HG02973 (cell line): ENCODE measurements around the gene INTS6.
A peak's percentile ranks its signal among the peaks of the same experiment; 100 is the strongest.

Experiments used
- ATAC-seq: cut with Tn5 transposase; IDR thresholded peaks from one replicate; pipeline ENCODE4 v1.9.1; 2021; ENCODE audit warnings: moderate library complexity; ENCODE audit not compliant: unreplicated experiment

Gene INTS6

DNA sequence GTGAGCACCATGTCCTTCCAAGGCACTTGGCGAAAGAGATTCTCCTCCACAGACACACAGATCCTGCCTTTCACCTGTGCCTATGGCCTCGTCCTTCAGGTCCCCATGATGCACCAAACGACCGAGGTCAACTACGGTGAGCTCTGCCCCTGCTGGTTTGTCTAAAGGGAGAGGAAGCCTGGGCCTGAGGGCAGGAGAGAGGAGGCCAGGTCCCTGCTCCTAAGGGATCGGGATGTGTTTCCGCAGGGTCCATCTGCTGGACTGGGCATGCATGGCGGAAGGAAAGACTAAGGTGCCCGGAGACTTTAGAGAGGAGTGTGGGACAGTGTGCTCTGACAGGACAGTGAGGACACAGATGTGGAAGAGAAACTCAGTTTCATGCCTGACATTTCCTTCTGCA, 105.7 kb downstream of the INTS6 start:
- no peak for ATAC-seq

DNA sequence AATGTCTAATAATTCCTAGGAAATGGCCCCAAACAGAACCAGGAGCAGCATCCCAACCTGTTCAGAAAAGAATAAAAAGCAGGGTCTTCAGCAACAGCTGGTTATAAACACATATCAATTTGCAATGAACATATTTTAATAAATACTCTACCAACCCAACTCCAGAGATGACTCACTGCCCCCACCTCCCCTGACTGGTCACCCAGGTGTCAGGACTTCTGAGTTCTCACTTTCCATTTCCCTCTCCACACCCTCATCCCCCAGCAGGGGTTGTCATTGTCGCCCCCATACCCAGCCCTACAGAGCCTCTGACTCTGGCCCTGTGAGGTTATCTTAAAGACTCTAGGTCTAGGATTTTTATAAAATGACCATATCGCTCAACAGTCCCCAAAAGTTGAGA, 106.4 kb downstream of the INTS6 start:
- no peak for ATAC-seq

DNA sequence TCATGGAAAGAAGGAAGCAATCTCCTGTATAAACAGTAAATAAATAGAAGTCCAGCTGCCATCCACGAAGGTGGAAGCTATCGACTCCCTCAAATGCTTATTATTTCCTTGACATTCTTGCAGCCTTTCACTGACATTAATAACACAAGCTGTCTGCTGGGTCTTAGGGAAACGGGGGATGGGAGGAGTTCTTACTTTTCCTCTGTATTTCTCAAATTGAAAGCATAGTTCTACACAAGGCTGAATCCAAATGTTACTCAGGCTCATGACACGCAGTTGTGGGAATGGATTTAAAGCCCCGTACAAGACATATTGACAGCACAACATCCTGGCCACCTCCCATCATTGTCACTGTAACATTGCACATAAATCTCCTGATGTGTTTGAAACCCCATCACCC, 109.4 kb downstream of the INTS6 start:
- no peak for ATAC-seq

DNA sequence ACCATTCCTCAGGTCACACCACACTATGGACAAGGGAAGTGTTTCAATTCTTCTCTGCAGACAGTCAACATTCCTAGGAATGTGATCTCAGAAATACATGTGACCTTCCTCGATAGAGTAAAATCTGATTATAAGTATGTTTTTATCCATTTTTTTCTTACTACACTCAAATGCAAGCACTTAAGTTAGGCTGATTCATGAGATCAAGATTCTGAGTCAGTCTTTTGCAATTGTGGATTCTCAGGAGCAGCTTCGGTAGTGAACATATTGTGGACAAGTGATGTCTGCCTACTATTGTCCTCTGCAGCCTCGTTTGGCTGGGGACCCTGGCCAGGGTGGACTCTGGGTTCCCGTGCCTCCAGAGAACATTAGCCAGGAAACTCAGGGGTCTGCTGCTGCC, 110.1 kb downstream of the INTS6 start:
- no peak for ATAC-seq

DNA sequence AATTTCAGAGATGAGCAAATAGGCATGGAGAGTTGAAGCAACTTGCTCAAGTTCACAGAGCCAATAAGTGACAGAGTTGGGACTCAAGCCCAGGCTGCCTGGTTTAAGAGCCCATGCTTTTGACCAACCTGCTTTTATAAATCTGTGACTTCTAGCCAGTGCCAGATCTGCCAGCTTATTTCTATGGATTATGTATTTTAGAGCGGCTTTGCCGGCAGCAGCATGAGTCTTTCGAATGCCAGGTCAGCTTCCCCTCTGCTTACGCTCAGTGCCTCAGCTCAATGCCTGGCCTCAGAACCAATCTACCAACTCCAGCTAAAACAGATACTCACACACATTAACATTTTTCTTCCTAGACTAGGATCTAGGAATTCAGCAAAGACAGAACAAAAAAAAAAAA, 111.0 kb downstream of the INTS6 start:
- ATAC-seq = no peak

DNA sequence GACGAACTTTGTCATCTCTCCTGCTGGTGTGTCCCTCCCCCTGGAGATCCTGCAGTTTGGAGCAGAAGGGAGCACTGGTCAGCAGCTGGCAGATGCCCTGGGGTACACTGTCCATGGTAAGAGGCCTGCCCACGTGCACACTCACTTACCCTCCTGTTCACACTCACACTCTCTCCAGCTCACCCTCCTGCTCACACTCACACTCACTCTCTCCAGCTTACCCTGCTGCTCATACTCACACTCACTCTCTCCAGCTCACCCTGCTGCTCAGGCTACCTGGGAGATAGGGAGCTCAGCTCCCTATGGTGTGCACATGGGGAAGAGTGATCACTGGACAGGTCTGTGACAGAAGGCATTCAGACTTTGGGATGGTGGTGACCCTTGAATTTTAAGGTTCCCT, 111.6 kb downstream of the INTS6 start:
- no peak for ATAC-seq

DNA sequence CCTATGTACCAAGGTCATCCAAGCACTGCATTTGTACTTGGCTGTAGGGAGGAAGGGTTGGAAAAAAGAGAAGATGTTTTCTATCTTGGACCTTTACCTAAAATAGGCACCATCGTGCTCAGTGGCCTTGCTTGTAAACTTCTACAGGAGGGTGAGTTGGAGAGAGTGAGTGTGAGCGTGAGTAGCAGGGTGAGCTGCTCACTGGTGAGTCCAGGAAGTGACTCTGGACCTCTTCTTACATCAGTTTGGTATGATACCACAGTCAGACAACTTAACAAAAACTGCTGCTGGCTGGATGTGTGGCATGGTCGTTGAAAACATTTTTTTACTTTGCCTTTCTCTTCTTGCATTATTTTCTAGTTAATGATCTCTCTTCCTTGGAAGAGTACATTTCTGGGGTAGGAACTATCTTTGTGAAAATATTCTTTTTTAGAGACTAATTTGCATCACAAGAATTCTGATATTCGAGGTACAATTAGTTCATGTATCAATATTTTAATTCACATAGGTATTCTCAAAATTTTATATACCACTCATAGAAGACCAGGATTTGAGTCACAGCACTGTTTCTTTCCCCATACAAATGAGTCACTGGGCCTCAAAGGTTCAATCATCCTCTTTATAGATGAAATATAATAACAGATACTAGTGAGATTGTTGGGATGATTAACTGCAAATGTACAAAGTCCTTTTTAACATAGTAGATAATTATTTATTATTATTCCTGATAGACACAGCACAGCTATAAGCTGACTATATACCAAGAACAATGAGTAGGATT, 112.7 kb downstream of the INTS6 start:
- ATAC-seq = no peak

DNA sequence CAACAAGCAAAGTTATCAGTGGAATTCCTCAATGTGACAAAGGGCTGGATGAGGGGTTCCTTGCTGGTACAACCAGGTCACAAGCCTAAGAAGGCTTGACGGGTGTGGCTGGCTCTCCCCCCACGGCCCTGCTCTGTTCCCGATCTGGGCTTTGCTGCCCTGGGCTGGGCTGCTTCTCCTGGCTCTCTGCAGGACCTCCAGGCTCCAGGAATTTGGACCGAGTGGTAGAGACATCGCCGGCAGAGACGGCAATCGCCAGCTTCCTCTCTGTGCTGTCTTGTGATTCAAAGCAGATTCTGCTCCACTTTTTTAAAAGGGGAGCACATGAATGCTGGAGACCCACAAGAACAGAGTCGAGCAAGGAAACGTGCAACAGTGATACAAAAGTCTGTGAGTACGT, 113.5 kb downstream of the INTS6 start, which contains the start of gene SERPINE3:
SERPINE3 (plus strand) TSS at position 338 of the 400 bp plus-strand sequence. CDS start 1,401 bp downstream, outside the sequence.
- no peak for ATAC-seq

DNA sequence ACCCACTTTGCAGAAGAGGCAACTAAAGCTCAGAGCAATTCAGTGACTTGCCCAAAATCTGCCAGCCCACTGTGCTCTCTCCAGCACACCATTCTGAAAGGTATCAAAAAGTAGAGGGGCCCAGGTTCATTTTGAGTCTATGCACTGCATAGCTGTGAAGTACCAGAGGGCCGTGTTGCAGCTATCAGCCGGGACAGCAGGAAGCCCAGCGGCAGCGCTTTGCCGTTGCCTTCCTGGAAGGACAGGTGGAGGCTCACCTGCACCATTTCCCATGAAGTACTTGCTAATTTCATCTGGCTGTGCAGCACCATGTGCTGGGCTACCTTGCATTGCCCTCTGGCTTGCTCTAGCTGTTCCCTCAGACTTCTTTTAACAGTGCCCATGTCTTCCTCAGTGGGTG, 116.1 kb downstream of the INTS6 start:
- ATAC-seq = no peak

DNA sequence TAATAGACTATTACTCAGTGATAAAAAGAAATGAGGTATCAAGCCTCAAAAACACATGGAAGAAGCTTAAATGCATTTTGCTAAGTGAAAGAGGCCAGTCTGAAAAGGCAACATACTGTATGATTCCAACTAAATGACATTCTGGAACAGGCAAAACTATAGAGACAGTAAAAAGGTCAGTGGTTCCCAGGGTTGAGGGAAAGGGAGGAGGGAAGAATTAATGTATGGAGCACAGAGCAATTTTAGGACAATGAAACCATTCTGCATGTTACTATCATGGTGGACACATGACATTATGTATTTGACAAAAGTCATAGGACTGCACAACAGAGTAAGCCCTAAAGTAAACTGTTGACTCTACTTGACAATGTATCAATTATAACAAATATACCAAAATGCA, 119.0 kb downstream of the INTS6 start:
- ATAC-seq = no peak

DNA sequence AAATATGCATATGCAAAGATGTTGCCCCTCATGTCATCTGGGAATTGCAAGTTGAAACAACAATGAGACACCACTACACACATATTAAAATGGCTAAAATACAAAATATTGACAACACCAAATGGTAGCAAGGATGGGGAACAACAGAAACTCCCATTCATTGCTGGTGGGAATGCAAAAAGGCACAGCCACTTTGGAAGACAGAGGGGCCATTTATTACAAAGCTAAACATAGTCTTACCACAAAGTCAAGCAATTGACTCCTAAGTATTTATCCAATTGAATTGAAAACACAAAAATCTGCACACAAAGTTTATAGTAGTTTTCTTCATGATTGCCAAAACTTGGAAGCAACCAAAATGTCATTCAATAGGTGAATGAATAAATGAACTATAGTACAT, 119.4 kb downstream of the INTS6 start:
- no peak for ATAC-seq

DNA sequence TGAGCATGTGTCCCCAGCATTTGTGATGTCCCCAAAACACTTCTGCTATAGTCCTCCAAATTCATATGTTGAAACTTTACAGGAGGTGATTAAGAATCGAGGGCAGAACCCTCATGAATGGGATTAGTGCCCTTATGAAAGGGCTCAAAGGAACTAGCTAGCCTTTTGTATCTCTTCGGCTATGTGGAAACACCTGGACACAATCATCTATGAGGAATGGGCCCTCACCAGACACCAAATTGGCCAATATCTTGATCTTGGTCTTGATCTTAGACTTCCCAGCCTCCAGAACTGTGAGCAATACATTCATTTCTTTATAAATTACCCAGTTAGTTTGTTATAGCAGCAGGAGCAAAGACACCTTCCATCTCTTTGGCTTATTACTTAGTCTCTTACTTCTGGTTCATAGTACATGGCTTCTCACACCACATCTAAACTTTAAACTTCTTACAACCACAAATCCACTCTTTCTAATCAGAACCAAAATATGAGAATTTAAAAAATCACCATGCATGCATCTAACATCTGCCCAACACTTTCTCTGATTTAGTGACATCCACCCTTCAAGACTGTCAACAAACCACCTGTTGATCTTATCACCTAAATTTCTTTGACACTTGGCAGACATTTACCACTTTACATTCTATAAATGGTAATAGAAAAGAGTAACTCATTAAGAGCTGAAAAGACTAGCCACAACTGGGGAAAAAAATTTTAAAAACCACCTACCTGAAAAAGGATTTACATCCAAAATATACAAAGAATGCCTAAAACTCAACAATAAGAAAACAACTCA, 120.1 kb downstream of the INTS6 start:
- no peak for ATAC-seq

DNA sequence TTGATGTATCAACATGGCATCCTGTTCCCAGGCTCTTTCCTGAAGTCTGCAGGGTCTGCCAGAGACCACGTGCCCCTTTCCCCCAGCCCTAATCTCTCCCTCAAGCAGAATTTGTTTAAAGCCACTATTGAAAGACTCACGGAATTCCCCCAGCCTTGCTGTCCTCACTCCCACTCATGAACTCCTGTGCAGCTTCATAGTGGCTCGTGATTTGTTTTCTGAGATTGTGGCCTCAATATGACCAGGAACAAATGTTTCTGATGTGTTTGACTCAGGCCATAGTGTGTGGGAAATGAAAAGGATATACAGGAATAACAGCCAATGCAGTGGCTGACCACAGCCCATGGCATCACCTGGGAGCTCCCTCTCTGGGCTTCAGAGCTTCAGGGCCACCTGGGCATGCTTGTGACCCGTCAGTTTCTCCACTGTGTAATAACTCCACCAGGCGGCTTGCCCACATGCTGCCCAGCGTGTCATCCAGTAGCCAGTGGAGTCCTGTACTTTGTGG, 121.4 kb downstream of the INTS6 start:
- peak; percentile 41 for ATAC-seq

DNA sequence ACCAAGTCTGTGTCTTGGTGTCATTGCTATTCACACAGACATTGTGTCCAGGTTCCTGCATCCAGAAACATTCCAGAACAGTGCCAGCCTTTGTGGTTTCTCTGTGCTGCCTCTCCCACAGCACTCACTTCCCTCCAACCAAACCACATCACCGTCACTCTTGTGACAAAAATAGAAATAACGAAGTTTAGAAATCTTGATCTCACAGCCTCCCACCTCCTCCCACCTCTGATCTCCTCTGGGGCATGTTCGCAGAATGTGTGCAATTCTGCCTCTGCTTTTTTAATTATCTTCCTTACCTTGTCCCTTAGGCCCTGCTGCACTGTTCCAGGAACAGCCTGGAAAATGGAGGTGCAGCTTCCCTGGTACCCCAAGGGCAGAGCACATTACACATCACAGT, 122.0 kb downstream of the INTS6 start:
- ATAC-seq = no peak

DNA sequence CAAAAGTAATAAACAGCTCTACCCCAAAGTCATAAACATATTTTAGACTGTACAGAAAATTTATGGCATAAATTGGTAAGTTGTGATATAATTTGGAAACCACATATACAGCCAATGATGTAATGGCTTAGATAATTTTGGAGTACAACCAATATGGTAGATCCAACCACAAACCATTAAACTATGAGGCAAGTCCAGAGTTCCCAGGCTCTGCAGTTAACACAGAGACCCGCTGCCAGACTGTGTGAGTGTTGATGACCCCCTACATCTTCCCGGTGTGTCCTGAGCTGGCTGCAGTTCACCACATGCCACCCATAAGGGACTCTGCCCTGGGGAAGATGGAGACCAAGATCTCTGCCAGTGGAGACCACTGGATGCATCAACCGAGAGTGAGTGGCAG, 123.2 kb downstream of the INTS6 start:
- no peak for ATAC-seq

DNA sequence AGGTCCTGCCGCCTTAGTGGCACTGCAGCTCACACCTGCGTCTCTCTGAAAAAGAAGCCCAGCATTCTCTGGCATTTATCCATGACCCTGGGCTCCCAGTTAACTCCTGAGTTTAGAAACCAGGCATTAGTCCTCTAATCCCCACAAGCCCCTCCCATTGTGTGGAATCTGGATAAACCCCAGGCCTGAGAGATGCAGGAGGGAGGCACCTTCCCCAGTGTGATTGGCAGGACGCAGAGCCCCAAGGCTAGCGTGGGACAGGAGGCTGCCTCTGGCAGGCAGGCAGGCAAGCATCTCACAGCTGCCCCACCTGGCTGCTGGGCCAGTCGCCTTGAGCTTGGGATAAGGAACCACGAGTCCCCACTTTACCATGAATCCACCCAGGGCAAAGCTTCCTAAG, 124.3 kb downstream of the INTS6 start:
- ATAC-seq = no peak

DNA sequence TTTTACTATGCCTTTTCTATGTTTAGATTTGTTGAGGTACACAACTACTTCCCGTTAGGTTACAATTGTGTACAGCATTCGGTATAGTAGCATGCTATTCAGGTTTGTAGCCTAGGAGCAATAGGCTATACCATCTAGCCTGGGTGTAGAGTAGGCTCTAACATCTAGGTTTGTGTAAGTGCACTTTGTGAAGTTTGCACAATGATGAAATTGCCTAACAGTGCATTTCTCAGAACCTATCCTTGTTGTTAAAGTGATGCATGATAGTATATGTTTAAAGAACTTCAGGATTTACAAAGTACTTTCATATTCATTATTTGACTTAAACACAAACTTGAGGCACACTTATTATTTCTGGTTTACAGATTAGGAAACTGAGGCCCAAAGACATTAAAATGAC, 124.9 kb downstream of the INTS6 start:
- no peak for ATAC-seq

DNA sequence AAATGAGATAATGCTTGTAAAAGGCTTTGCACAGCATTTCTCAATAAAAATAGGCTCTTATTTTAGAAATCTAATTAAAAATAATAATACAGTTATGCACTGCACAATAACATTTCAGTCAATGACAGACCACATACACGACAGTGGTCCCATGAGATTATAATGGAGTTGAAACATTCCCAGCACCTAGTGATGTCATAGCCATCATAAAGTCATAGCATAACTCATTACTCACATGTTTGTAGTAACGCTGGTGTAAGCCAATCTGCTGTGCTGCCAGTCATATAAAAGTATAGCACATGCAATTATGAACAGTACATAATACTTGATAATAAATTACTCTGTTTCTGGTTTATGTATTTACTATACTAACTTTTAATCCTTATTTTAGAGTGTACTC, 126.1 kb downstream of the INTS6 start:
- ATAC-seq = no peak

DNA sequence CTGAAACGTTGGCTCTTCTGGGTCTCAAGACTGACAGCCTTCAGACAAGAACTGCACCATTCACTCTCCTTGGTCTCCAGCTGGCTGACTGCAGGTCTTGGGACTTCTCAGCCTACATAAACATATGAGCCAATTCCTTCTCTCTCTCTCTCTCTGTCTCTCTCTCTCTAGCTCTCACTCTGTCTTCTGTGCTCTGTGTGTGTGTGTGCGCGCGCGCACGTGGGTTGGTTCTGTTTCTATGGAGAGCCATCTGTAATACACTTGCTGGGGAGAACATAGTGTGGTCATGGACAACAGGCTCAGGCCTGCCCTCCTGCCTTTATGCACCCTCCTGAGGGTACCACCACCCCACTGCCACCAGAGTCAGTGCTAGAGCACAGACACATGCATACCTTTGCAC, 127.0 kb downstream of the INTS6 start:
- ATAC-seq = no peak

DNA sequence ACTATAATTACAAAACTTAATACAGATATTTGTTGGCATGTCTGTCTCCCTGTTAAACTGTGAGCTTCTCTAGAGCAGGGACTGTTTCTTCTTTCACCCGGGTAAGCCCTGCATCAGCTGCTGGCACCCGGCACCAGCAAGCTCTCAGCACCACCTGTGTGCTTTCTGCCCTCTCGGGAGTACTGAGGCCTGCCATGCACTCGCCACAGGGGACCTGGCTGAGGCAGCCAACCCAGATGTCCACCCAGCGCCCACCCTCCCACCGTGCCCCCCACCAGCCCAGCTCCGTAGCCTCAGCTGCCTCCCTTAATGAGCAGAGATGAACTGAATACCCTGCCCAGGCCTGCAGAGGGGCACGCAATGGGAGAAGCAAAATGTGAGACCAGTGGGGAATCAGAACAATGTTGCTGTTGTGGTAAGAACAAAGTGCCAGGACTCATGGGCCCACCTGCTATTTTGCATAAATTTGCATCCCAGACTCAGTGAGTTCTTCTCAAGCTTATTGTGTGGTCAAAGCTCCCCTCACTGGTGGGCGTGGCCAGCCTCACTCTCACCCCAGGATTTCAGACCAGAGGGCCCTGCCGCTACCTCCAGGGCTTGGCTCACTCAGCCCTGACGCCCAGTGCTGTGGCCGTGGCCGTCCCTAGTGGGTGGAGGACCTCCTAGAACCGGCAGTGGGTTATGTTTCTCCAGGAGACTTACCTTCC, 128.0 kb downstream of the INTS6 start:
- ATAC-seq = no peak

DNA sequence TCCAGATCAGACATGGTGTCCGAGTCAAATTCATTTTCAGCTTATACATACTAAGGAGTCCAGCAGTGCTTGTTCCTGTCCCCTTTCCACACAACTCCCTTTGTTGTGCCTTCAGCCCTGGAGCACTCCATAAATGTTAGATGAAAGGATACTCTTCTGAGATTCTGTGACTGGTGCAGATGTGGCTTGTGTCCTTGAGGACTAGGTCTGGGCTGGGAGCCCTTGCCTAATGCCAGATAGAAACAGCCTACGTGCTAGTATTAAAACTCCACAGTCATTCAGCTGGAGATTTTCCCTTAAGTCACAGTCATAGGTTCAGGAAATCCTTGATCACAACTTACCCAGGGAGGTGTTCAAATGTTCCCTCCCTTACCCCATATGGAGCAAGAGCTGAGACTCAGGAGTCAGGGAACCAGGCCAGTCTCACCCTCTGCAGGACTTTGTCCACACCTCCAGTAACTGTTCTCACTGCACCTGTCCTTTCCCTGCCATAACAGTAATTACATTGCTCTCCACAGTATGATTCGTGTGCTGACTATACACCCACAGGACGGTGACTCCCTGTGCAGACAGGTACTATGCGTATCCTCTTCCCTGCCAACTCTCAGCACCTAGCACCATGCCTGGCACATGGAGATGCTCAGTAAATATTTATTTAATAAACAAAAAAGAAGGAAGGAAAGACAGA, 128.9 kb downstream of the INTS6 start:
- no peak for ATAC-seq
